ENCODE results near the gene LRRC40.

LRRC40 gene

GRCh38 chr1:70146488-70146887, 58.9 kb downstream of the LRRC40 start:
- no peak overlapping the region for H3K4me3 ChIP-seq (ENCODE audit: low read depth, low read length)
- CTCF ChIA-PET: interaction anchor here (0.9 to 1.3 kb wide), 2 partner anchors 13 to 112 kb away, joined by 4 to 8 read pairs; no protein-coding TSS in a partner anchor
- DNase-seq (ENCODE audit: low read depth, low spot score): no peak
- TF ChIP-seq, protein P1, sequence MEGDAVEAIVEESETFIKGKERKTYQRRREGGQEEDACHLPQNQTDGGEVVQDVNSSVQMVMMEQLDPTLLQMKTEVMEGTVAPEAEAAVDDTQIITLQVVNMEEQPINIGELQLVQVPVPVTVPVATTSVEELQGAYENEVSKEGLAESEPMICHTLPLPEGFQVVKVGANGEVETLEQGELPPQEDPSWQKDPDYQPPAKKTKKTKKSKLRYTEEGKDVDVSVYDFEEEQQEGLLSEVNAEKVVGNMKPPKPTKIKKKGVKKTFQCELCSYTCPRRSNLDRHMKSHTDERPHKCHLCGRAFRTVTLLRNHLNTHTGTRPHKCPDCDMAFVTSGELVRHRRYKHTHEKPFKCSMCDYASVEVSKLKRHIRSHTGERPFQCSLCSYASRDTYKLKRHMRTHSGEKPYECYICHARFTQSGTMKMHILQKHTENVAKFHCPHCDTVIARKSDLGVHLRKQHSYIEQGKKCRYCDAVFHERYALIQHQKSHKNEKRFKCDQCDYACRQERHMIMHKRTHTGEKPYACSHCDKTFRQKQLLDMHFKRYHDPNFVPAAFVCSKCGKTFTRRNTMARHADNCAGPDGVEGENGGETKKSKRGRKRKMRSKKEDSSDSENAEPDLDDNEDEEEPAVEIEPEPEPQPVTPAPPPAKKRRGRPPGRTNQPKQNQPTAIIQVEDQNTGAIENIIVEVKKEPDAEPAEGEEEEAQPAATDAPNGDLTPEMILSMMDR (IDR thresholded peaks at IDR 0.05; ENCODE audit: insufficient read depth, low read length, missing control alignments): no peak
- POLR2A ChIA-PET: no interaction called here

DNA sequence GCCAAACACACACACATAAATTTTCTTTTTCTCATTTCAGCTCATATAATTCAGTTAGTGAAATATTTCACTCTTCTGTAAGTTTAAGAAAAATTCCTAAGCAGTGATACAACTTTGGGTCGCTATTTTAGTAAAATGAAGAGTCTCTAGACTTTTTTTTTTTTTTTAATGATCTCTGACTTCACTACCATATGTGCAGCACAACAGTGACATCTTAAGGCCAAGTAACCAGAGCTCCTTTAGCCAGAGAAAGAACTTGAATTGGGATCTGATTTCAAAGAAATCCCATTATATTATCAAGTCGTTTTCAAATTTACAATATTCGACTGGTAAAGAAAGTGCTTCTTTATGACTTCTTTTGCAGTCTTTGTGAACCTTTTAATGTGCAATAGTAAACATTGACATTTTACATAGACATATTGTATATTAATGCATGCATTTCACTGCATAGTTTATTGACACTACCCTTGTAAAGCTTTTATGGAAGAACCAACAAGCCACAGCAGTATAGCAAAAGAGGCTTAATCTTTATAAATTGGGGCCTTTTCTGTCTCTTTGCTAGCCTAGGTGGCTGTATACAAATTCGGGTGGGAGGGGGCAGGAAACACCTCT, 62.2 kb downstream of the LRRC40 start:
- ChIA-PET POLR2A (interaction anchor here (0.6 kb wide), 1 partner anchor 737 kb away, joined by 3 read pairs; no protein-coding TSS in a partner anchor), CTCF (interaction anchor here (0.6 to 6.6 kb wide), 24 partner anchors 8 to 1700 kb away, joined by 3 to 98 read pairs (median 4); no protein-coding TSS in a partner anchor)
- DNase-seq (ENCODE audit: low read depth, low spot score): peak; percentile 12
- TF ChIP-seq, protein P1 (IDR thresholded peaks at IDR 0.05; ENCODE audit: insufficient read depth, low read length, missing control alignments): peak; percentile 23
- H3K4me3 ChIP-seq (ENCODE audit: low read depth, low read length): no peak overlapping the region

DNA sequence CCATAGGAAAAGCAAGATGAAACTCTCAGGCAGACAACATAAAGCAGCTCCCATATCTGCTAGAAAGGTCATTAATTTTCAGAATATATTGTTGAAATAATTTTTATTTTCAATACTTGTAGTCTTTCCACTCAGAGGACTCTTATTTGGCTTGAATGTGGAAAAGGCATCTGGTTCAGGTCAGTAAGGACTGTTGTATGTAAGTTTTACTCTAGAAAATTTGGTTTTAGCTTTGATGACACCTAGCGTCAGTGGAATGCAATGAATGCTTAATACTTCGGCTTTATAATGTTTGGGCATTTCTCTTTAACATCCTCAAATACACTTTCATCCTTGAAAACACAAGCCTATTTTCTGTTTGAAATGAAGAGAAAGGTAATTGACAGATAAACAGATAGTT, 63.3 kb downstream of the LRRC40 start:
- TF ChIP-seq, protein P1 (IDR thresholded peaks at IDR 0.05; ENCODE audit: insufficient read depth, low read length, missing control alignments): no peak
- H3K4me3 ChIP-seq (ENCODE audit: low read depth, low read length): no peak overlapping the region
- ChIA-PET CTCF (interaction anchor here (0.8 to 6.6 kb wide), 18 partner anchors 9 to 404 kb away, joined by 3 to 98 read pairs (median 4); no protein-coding TSS in a partner anchor), POLR2A (no interaction called here)
- DNase-seq (ENCODE audit: low read depth, low spot score): no peak

- ChIA-PET POLR2A (no interaction called here), CTCF (interaction anchor here (0.6 to 6.6 kb wide), 7 partner anchors 9 to 1670 kb away, joined by 3 to 98 read pairs (median 6); no protein-coding TSS in a partner anchor)
- no peak for DNase-seq (ENCODE audit: low read depth, low spot score)
- TF ChIP-seq, protein P1 (IDR thresholded peaks at IDR 0.05; ENCODE audit: insufficient read depth, low read length, missing control alignments): no peak
- no peak overlapping the region for H3K4me3 ChIP-seq (ENCODE audit: low read depth, low read length)
Measured at GRCh38 chr1:70140894-70141293, 64.5 kb downstream of the LRRC40 start.

GRCh38 chr1:70140343-70140742, 65.0 kb downstream of the LRRC40 start:
- DNase-seq (ENCODE audit: low read depth, low spot score): peak; percentile 57
- TF ChIP-seq, protein P1 (IDR thresholded peaks at IDR 0.05; ENCODE audit: insufficient read depth, low read length, missing control alignments): no peak
- no peak overlapping the region for H3K4me3 ChIP-seq (ENCODE audit: low read depth, low read length)
- CTCF ChIA-PET: interaction anchor here (6.6 kb wide), 2 partner anchors 9 to 107 kb away, joined by 58 to 98 read pairs; no protein-coding TSS in a partner anchor
- POLR2A ChIA-PET: no interaction called here

DNA sequence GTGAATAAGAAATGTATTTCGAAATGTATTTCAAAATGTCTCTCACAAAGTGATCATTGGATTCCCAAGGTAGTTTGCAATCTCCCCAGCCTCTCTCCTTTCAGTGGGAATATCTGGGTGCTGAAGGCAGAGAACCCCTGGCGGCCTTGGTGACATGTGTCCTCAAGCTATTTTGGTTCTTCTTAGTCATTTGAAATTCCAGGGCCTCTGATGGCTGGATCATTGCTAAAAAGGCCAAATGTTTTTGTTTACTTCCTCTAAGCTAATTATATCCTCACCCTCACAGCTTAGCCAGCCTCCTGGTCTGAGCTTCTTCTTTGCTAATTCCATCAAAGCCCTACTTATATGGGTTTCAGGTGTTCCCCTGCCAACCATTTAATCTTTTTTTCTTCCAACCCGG, 71.2 kb downstream of the LRRC40 start:
- TF ChIP-seq, protein P1 (IDR thresholded peaks at IDR 0.05; ENCODE audit: insufficient read depth, low read length, missing control alignments): no peak
- no peak for DNase-seq (ENCODE audit: low read depth, low spot score)
- no peak overlapping the region for H3K4me3 ChIP-seq (ENCODE audit: low read depth, low read length)
- ChIA-PET CTCF (interaction anchor here (0.7 to 6.2 kb wide), 16 partner anchors 7 to 381 kb away, joined by 3 to 58 read pairs (median 4); partner anchors contain the start of gene ANKRD13C), POLR2A (no interaction called here)
